ENCODE data around the gene KRT25. TPM values are rescaled to one million over a fixed set of nuclear protein-coding genes. Genes with fewer than 3 reads are reported as not detected.

Gene KRT25
- total and polyA plus RNA-seq, 2 donors (not counting 3 experiments of a cell fraction or from before 2014, with no cell fraction given): not detected

DNA sequence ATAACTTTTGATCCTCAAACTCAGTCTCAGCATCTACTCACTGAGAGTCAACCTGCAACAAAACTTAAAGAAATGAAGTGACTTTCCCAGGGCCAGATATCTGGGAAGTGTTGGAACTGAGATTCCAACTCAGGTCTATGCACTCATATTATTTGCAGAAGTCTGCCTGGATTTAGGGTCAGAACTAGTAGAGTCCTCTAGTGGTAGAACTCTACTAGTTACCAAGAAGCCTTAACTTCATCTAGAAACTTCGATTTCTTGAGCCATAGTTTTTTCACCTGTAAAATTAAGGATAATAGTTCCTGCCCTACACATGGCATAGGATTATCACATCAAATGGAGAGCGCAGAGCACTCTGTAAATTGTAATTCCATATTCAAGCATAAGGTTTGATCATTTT, 28.2 kb downstream of the KRT25 start:
- BruUV-seq (replicated peaks): no TSS peak
- no peaks in the 10 kb centered on the region for H3K36me3 ChIP-seq (ENCODE audit: control insufficient read depth in 2 of 2, extremely low read depth in 1 of 2, insufficient read depth in 2 of 2, low read length in 2 of 2)
- no peak overlapping the region for H2AFZ ChIP-seq (ENCODE audit: low read depth, low read length)
- H3K4me2 ChIP-seq (ENCODE audit: insufficient read depth, low read length): no peak overlapping the region
- POLR2A ChIA-PET: no interaction called here
- H3K79me2 ChIP-seq (ENCODE audit: control insufficient read depth, insufficient read depth, low read length): no peaks in the 10 kb centered on the region
- H3K27me3 ChIP-seq (ENCODE audit: control insufficient read depth in 2 of 2, insufficient read depth in 2 of 2, low read length in 2 of 2): peaks cover 7 to 9% of the 10 kb centered on the region in 2 experiments
- no peaks in the 10 kb centered on the region for H4K20me1 ChIP-seq (replicated peaks; ENCODE audit: control insufficient read depth, extremely low read depth, insufficient read depth, low read length)
- dilution Hi-C loops (cut with MboI; ENCODE audit: extremely low pct_ligation_motif_present, low sequenced_read_pairs) (no loop called here), intact Hi-C loops (cut with micrococcal nuclease) (loop anchor here (5.0 kb wide), 1 partner anchor 105 kb away; no protein-coding TSS in a partner anchor)
- H3K4me3 ChIP-seq (replicated peaks in 1 of 3; ENCODE audit: insufficient read depth in 1 of 3, low read depth in 1 of 3, low read length in 3 of 3): no peak overlapping the region
- FAIRE-seq (no peak), DNase-seq (ENCODE audit: low read depth, low spot score) (no peak)
- H3K9me3 ChIP-seq (replicated peaks; ENCODE audit: control insufficient read depth, insufficient read depth, low read length): no peaks in the 10 kb centered on the region
- H3K4me1 ChIP-seq (ENCODE audit: control insufficient read depth, extremely low read depth, insufficient read depth, low read length): no peaks in the 10 kb centered on the region
- CTCF ChIA-PET: interaction anchor here (1.2 kb wide), 1 partner anchor 10 kb away, joined by 8 read pairs; no protein-coding TSS in a partner anchor
- no peak overlapping the region for H3K27ac ChIP-seq (ENCODE audit: insufficient read depth, low read depth, low read length)
- no peaks in the 10 kb centered on the region for H3K9me1 ChIP-seq (replicated peaks; ENCODE audit: control insufficient read depth, extremely low read depth, insufficient read depth, low read length)
- TF ChIP-seq POLR2A (IDR thresholded peaks at IDR 0.05; ENCODE audit: low read depth, low read length): no peak
- peak in 1 of 2 donors; percentile 13 for TF ChIP-seq CTCF (IDR thresholded peaks at IDR 0.05; ENCODE audit: extremely low read depth in 1 of 2, insufficient read depth in 1 of 2, low read depth in 1 of 2, low read length in 2 of 2)
- TF ChIP-seq EZH2 (IDR thresholded peaks at IDR 0.05; ENCODE audit: borderline replicate concordance, low read depth, low read length, severe bottlenecking): no peak
- no peak for TF ChIP-seq MAX (IDR thresholded peaks at IDR 0.05; ENCODE audit: insufficient read depth, insufficient read length)
- no peak for TF ChIP-seq POLR2AphosphoS5 (IDR thresholded peaks at IDR 0.05; ENCODE audit: insufficient read depth, low read depth, low read length)
- H3K9ac ChIP-seq (replicated peaks; ENCODE audit: extremely low read depth, insufficient read depth, low read length): no peak overlapping the region

- no peaks in the 10 kb centered on the region for H3K9me1 ChIP-seq (replicated peaks; ENCODE audit: control insufficient read depth, extremely low read depth, insufficient read depth, low read length)
- POLR2A ChIA-PET: no interaction called here
- H3K27me3 ChIP-seq (ENCODE audit: control insufficient read depth in 2 of 2, insufficient read depth in 2 of 2, low read length in 2 of 2): peaks cover 2 to 7% of the 10 kb centered on the region in 2 experiments
- intact Hi-C loops (cut with micrococcal nuclease): loop anchor here (5.0 kb wide), 1 partner anchor 102 kb away; no protein-coding TSS in a partner anchor
- H3K4me2 ChIP-seq (ENCODE audit: insufficient read depth, low read length): no peak overlapping the region
- dilution Hi-C loops (cut with MboI; ENCODE audit: extremely low pct_ligation_motif_present, low sequenced_read_pairs): no loop called here
- H3K4me1 ChIP-seq (ENCODE audit: control insufficient read depth, extremely low read depth, insufficient read depth, low read length): no peaks in the 10 kb centered on the region
- CTCF ChIA-PET: no interaction called here
- H3K4me3 ChIP-seq (replicated peaks in 1 of 3; ENCODE audit: insufficient read depth in 1 of 3, low read depth in 1 of 3, low read length in 3 of 3): no peak overlapping the region
- FAIRE-seq (no peak), DNase-seq (ENCODE audit: low read depth, low spot score) (no peak)
- BruUV-seq (replicated peaks): no TSS peak
- no peaks in the 10 kb centered on the region for H3K9me3 ChIP-seq (replicated peaks; ENCODE audit: control insufficient read depth, insufficient read depth, low read length)
- no peak overlapping the region for H3K27ac ChIP-seq (ENCODE audit: insufficient read depth, low read depth, low read length)
- H3K79me2 ChIP-seq (ENCODE audit: control insufficient read depth, insufficient read depth, low read length): no peaks in the 10 kb centered on the region
- no peak overlapping the region for H3K9ac ChIP-seq (replicated peaks; ENCODE audit: extremely low read depth, insufficient read depth, low read length)
- H2AFZ ChIP-seq (ENCODE audit: low read depth, low read length): no peak overlapping the region
- no peaks in the 10 kb centered on the region for H3K36me3 ChIP-seq (ENCODE audit: control insufficient read depth in 2 of 2, extremely low read depth in 1 of 2, insufficient read depth in 2 of 2, low read length in 2 of 2)
- TF ChIP-seq MAX (IDR thresholded peaks at IDR 0.05; ENCODE audit: insufficient read depth, insufficient read length) (no peak), POLR2AphosphoS5 (IDR thresholded peaks at IDR 0.05; ENCODE audit: insufficient read depth, low read depth, low read length) (no peak), EZH2 (IDR thresholded peaks at IDR 0.05; ENCODE audit: borderline replicate concordance, low read depth, low read length, severe bottlenecking) (no peak), GATA2 (IDR thresholded peaks at IDR 0.05; ENCODE audit: insufficient read depth, insufficient read length, low read depth, low read length) (no peak), JUN (IDR thresholded peaks at IDR 0.05; ENCODE audit: borderline replicate concordance, insufficient read depth, insufficient read length, low read depth) (no peak), FOS (IDR thresholded peaks at IDR 0.05; ENCODE audit: borderline replicate concordance, insufficient read depth, low read length) (no peak), CTCF (IDR thresholded peaks at IDR 0.05; ENCODE audit: extremely low read depth in 1 of 2, insufficient read depth in 1 of 2, low read depth in 1 of 2, low read length in 2 of 2) (no peak), POLR2A (IDR thresholded peaks at IDR 0.05; ENCODE audit: low read depth, low read length) (no peak), MYC (IDR thresholded peaks at IDR 0.05; ENCODE audit: low read depth, low read length) (no peak)
- H4K20me1 ChIP-seq (replicated peaks; ENCODE audit: control insufficient read depth, extremely low read depth, insufficient read depth, low read length): no peaks in the 10 kb centered on the region
Observed at GRCh38 chr17:40724656-40725055, 30.5 kb downstream of the KRT25 start.

Data from endothelial cell of umbilical vein (primary cell).